RWPE1 (cell line): ENCODE results near the gene PLD5.
"Not testable (repeated sequence)": the region's sequence is repeated elsewhere in the genome, so short reads cannot be mapped to it uniquely, and the experiment has no call there.

Experiments used
- CTCF ChIA-PET: fragments of 350-600 bp; sonication (Branson Sonifier 250); formaldehyde crosslinking; extraction: SDS; loops from one replicate; lab custom pipeline; 2021; lab: Yijun Ruan, JAX
- POLR2A ChIA-PET: fragments of 400-600 bp; formaldehyde crosslinking; extraction: SDS; loops from one replicate; lab custom pipeline; 2020; ENCODE audit warnings: antibody characterized with exemption; ENCODE audit not compliant: low non-redundant PET; lab: Yijun Ruan, JAX
- DNase-seq: peaks from one replicate; pipeline ENCODE4 v3.0.0; 2012; ENCODE audit warnings: low spot score
- H3K27ac ChIP-seq: fragments of 450-650 bp; 2 replicates; pipeline ENCODE4 v1.5.1; 2017
- CTCF ChIP-seq: fragments of 450-650 bp; conservative IDR thresholded peaks from 2 replicates; pipeline ENCODE4 v1.5.1; 2017; ENCODE audit warnings: low read depth, mild to moderate bottlenecking

The PLD5 gene

GRCh38 chr1:242228991-242229390 is 295.5 kb downstream of the PLD5 start:
- ChIA-PET CTCF (no interaction called here), POLR2A (no interaction called here)
- H3K27ac ChIP-seq = no peak overlapping the region
- no peak for DNase-seq
- TF ChIP-seq CTCF = no peak

DNA sequence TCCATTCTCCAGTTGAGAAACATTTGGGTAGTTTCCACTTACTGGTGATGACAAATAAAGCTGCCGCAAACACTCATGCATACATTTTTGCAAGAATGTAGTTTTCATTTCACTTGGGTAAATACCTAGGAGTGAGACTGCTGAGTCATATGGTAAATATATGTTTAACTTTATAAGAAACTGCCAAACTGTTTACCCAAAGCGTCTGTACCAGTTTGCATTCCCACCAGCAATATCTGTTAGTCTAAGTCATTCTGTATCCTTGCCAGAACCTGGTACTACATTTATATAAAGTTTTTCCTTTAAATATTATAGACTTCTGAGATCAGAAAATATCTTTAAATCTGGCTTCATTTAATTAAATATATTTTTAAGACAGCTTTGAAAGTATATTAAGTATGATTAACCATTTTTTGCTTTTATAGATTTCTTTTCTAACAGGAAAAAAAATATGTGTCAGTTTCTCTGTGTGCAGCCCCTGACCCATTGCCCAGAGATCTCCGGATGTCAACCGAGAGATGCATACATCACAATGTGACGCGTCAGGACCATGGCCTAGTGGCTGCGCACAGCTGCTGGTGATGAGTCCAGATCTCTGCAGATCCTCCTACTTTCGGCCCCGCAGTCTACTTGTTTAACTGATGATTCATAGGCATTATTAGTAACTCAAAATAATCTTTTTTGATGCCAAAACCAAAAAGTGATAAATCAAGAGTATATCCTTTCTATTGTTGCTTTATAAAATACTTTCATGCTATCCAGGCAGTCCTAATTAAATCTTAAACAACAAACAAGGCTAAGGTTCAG is 298.5 kb downstream of the PLD5 start:
- peak; percentile 19 for DNase-seq
- ChIA-PET POLR2A (no interaction called here), CTCF (no interaction called here)
- no peak overlapping the region for H3K27ac ChIP-seq
- no peak for TF ChIP-seq CTCF

GRCh38 chr1:242224878-242225766 is 299.4 kb downstream of the PLD5 start:
- DNase-seq, CTCF ChIA-PET, POLR2A ChIA-PET, H3K27ac ChIP-seq: not testable (repeated sequence)

DNA sequence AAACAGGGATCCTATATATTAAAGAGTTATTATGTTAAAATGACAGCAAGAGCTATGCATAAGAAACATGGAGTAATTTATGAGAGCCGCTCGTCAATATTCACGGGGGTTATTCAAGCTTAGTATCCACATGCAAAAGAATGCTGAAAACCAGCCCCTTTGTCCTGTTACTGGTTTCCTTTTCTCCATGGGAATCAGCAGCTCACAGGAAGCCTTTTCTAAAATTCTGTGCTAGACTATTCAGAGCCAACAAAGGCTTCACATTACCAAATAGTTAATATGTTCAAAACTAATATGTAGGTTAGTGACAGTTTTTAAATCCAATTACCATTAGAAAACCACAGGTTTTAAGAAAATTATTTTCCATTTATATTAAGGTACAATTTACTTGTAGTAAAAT is 300.0 kb downstream of the PLD5 start:
- DNase-seq = no peak
- POLR2A ChIA-PET = no interaction called here
- CTCF ChIA-PET = no interaction called here
- no peak overlapping the region for H3K27ac ChIP-seq
- TF ChIP-seq CTCF = no peak

DNA sequence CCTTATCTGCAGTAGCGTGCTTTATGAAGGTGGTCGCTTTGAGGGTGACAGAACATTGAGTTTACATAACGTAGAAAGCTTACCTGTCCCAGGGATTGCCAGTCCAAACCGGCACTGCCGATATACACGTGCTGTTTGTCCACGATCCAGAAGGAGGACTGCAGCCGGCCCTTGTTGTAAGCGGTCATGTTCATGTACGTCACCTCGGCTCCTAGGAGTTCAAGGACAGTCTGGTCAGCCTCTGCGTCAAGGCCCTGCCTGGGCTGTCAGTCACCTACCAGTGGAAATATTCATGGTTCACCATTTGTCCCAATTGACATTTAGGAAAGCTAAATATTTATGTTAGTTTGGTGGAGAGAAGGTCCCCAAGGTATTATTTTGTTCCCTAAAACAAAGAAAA is 304.6 kb downstream of the PLD5 start:
- TF ChIP-seq CTCF = no peak
- no peak overlapping the region for H3K27ac ChIP-seq
- ChIA-PET CTCF (no interaction called here), POLR2A (no interaction called here)
- no peak for DNase-seq

DNA sequence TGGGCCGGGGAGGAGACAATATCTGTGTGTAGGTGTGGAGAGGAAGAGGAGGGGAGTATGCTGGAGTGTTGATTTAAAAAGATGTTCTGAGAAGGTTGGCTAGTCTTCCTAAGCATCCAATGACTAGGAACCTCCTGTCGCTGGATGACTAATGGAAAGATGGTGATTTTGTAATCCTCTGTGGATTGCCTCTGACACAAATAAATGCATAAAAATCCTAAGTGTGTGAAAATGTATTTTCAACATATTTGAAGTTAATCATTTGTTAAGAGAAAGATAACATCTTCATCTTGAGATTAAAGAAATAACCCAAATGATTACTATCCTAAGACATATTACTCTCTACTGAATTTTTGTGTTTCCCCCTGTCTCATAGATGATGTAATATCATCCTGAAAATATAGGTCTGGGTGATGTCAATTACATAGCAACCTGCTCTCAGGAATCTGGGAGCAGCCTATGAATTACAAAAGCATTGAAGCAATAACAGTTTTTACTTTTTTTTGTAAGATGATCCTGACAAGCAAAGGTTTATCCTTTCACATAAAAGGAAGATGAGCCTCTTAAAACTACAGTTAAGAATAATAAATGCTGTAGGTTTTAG is 305.1 kb downstream of the PLD5 start:
- DNase-seq = no peak
- POLR2A ChIA-PET = no interaction called here
- TF ChIP-seq CTCF = no peak
- no peak overlapping the region for H3K27ac ChIP-seq
- CTCF ChIA-PET = no interaction called here
